Hypothalamus (tissue), 51 donors: ENCODE data around the gene LDLRAP1.
"Not testable (repeated sequence)": the region's sequence is repeated elsewhere in the genome, so short reads cannot be mapped to it uniquely, and the experiment has no call there.

ENCODE experiments used
- DNase-seq, 51 donors: peaks; one replicate each; lab custom pipeline; 2025; lab: John Stamatoyannopoulos, UW

LDLRAP1 gene

DNA sequence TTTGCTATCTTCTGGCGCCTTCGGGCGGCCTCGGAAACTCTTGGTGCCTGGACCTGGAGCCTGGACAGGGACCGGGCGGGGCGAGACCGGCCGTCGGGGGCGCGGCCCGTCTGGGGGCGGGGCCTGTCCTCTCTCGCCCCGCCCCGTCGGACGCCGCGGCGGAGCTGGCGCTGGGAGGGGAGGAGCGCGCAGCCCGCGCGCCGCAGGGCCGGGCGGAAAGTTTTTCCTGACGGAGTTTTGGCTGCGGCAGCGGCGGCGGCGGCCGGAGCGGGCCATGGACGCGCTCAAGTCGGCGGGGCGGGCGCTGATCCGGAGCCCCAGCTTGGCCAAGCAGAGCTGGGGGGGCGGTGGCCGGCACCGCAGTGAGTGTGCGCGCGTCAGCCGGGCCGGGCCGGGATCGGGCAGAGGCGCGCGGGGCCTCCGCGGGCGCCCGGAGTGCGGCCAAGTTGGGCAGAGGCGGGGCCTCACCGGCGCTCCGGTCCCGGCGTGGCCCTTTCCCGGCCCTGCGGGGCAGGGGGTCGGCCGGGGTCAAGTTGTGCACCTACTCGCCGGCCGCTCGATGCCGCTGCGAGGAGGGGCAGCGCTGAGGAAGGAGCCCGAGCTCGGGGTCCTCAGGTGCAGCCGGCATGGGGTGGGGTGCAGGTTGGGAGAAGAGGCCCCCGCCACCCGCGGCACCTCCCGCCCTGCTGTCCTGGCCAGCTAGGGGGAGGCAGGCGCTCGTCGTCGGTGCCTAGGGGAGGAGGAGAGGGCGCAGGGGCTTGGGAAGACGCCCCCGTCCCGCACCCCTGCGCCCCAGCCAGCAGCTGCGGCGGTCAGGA lies at the start of gene LDLRAP1:
Gene LDLRAP1, plus strand, starts transcription at position 182 of the 818 bp plus-strand sequence. Its CDS starts 93 bp downstream, at position 275.
- peak in 44 of 51 donors; percentile 21 to 84 (median 54) for DNase-seq

DNA sequence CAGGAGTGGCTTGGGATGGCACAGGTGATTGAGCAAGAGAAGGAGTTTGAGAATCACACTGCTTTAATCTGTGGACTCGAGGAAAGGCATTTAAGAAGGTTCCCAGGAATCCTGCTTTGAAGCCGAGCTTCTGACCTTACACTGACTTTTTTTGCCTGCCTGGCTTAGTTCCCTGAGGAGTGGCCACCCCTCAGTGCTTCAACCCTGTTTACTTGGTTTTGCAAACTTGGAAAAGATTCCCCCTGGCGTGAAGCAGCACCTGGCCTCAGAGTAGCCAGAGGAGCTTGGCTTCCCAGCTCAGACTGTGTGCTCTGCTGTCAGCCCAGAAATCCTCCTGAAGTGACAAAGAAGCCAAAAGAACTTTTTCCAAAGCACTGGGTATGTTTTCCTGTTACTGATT lies 48.5 kb upstream of the LDLRAP1 start:
- no peak for DNase-seq

DNA sequence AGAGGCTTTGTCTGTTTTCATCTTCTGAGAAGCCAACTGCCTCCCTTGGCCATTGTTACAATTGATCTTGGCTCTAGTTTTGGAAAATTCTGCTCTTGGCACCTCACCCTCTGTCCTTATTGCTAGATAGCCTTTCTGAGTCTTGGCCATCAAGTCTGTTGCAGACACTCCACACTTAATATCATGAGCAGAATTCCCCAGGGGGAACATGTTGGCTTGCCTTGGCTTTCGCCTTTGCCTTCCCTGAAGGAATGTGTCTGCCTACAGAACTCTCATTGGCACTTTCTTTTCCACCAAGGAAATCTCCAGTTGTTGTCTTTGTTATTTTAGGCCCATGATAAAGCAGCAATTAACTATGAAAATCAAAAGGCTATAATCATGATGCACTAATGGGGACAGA lies 42.7 kb upstream of the LDLRAP1 start:
- no peak for DNase-seq

DNA sequence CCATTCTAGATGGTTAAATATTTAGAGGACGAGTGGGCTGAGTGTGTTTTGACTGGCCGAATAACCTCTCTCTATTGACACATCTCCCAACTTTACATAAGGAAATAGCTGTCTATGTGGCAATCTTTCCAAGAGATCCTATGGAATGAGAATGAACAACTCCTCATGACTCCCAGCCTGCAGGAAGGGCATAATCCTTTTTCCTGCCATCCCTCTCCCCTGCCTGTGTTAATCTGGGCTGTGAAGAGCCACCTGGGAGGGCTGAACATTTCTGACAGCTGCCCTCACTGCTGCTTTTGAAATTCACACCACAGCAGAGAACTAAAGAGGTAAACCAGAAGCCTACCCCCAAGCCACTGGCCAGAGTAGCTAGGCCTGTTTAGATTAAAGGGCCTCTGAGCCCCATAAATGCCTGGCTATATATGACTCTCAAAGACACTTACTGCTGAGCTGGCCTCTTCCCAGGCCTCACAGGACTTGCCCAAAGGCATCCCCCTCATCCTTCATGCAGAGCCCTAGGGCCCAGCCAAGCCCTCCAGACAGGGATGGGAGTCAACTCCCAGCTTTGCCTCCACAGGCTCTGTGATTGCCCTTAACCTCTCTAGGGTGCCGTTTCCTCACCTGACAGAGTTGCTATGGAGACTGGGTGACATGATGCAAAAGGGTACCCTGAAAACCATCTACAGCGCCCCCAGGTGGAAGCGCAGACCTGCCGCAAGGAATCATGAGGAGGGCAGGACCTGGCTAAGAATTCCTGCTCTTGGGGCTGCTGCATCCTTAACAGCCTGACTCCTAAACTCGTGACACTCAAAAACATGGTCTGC lies 42.0 kb upstream of the LDLRAP1 start:
- DNase-seq: no peak

GRCh38 chr1:25502957-25503356 lies 40.4 kb upstream of the LDLRAP1 start:
- no peak for DNase-seq

DNA sequence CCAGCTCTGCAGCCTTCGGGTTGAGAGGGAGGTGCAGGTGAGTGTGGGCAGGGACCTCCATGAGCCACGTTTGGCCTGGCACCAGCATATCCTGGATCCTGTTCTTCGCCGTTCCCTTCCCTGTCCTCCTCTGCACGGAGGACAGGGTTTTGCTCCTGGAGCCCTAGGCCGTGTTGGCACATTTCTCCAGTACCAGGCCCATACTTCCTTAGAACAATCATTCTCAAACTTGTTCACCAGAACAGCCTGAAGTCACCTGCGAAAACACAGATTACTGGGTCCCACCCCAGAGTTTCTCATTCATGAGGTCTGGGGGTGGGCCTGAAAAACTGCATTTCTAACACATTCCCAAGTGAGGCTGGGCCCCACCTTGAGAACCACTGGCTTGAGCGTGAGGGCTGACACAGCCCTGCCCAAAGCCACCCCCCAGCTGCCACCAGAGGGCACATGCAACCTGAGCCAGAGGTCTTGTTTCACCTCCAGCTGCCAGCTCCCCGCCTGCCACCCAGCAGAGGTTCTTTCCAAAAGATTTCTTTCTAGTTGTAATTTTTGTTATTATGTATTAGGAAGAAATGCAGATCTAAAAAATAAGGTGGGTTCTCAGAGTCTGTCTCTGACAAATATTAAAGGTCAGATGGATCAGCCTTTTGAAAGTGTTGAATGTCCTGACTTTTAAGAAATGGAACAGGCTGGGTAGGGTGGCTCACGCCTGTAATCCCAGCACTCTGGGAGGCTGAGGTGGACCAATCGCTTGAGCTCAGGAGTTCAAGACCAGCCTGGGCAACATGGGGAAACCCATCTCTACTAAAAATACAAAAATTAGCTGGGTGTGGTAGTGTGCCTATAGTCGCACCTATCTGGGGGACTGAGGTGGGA lies 39.6 kb upstream of the LDLRAP1 start:
- DNase-seq: peak in 12 of 51 donors; percentile 4 to 37 (median 16)

GRCh38 chr1:25504706-25505595 lies 38.5 kb upstream of the LDLRAP1 start:
- DNase-seq: no peak

- no peak for DNase-seq
These were observed 37.6 kb upstream of the LDLRAP1 start for GRCh38 chr1:25505656-25506385.

GRCh38 chr1:25506566-25507463 lies 36.6 kb upstream of the LDLRAP1 start:
- DNase-seq: not testable (repeated sequence)

DNA sequence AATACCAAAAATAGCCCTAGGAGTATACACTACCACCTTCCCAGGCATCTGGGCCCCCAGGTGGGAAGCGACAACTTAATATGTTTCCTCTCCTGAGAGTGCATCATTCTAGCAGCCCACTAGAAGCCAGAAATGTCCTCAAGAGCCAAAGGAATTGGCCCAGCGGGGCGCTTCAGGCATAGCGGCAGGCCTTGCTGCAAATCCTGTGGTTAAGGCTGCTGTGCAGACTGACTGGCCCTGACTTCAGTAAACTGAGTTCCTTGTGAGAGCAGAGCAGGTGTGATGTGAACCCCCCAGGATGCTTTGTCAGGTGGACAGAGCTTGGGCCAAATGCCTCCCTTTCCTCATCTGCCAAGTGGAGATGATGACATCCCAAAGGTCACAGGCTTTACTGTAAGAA lies 29.7 kb upstream of the LDLRAP1 start:
- no peak for DNase-seq

DNA sequence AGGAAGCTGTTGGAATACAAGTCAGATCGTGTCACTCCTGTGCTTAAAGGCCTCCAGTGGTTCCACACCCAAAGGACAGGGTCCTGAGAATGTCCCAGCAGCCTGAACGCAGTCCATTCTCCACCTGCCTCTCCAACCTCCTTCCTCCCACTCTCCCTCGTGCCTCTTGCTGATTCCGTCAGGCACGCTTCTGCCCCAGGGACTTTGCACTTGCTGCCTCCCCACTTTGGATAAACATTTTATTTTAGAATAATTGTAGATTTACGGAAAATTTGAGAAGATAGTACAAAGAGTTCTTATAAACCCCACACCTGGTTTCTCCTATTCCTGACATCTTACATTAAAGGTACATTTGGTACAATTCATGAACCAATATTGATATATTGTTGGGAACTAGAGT lies 28.4 kb upstream of the LDLRAP1 start:
- no peak for DNase-seq

DNA sequence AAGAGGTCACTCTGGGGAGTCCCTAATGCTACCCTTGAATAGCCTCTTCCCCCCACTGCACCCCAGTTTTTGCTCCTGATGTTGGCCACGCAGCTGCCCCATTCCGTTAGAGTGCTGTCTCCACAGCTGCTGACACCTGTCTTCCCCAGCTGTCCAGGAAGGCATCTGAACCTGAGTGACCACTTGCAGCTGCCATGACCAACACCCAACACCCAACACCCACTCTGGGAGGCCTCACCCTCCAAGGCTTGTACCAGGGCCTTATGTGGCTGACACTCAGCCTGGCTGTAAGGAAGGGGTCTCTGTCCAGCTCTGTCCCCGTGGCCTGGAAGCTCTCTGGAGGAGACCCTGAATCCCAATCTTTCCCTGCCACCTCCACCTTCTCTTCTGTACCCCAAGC lies 26.7 kb upstream of the LDLRAP1 start:
- DNase-seq: no peak

DNA sequence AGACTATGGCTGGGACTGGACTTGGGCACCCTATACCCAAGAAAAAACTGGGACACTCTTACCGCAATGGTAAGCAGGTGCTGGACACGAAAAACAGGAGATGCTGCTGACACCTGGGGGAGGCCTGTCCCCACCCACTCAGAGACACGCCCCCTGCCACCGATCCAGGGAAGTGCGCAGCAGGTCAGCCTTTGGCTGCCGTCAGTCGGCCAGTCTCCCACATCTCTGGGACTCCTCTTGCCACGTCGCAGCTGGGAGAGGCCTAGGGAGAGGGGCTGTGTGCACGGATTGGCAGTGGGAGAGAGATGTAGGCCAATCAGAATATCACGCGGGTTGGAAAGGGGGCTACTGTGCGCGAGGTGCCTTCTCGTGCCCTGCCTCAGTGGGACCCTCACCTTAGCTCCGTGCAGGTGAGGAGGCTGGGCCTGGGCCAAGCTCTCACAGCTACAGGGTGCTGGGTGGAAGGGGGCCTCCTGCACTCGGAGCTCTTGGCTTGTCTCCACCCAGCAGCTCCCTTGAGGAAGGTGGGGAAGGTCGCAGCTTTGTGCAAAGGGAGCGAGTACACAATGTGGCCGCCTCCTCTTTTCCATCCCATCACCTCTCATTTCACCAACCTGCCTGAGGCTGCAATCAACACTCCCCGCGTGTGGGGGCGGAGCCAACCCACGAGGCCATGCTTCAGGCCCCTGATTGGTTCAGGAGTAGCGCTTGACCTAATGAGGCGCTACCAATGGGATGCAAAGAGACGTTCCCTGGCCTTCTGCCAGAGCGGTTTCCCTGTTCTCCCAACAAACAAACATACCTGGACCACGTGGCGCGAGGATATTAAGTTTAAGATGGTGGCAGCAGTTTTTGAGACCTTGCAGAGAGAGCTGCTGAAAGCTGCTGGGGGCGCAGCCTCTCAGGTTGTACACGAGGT lies 25.7 kb upstream of the LDLRAP1 start:
- no peak for DNase-seq

DNA sequence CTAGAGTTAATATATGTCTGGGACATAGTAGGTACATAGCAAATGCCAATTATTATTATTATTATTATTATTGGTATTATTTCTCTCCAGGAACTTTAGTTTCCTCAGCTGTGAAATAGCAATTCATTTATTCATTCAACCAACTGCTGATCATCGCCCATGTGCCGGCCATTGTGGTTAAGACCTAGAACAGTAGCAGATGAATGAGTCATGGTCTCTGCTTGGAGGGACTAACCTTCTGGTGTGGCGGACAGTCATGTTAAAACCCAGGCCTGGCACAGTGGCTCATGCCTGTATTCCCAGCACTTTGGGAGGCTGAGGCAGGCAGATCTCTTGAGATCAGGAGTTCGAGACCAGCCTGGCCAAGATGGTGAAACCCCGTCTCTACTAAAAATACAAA lies 23.8 kb upstream of the LDLRAP1 start:
- DNase-seq: no peak

DNA sequence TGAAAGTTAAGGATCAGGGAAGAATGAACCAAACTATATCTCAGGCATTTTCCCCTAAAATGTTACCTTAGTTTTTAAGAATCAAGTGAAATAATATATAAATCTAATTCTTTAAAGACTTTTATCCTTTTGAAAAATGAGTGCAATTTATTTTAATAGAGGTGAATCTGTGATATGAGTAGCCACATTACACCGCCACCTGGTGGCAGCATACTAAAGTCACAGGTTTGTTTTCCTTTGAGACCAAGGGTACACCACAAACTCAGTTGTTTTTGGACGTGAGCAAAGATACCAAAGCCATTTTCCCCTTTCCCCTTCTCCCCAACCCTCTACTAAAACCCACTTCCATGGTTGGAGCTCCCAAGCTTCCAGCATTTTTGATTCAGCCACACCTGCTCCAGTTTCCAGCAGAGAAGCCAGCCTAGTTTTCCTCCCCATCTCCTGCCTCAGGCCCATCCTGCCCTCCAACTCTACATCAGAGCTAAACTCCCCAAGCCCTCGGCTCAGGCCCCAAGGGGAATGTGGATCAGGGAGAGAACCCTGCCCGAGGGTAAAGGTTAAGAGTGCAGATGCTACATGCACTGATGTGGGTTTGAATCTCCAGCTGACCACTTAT lies 22.9 kb upstream of the LDLRAP1 start:
- DNase-seq: peak in 32 of 51 donors; percentile 9 to 81 (median 40)

- peak in 4 of 51 donors; percentile 8 to 37 (median 14) for DNase-seq
These were observed 21.3 kb upstream of the LDLRAP1 start for GRCh38 chr1:25522031-25522655.
